ENCODE data around the gene CEP250.

CEP250 gene

DNA sequence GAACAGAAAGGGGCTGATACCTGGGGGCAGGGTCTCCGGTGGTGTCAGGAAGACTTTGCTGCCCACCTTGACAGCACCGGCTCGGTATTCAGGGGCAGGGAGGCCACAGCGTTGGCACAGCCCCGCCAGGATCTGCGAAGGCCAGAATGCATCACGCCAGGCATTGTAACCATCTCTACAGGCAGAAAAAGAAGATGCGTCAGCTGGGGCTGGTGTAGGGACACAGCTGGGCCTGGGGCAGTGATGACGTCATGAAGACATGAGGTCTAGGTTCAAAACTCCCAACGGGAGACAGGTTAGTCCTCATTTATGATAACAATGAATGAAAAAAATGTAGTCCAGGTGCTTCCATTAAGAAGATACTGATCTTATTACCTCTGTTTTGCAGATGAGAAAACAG lies 108.4 kb downstream of the CEP250 start:
- Histone ChIP-seq H3K27ac (ENCODE audit: low read depth, low read length) (no peak overlapping the region), H3K27me3 (ENCODE audit: control insufficient read depth, low read length) (peaks cover 2% of the 10 kb centered on the region; the same call in 1 of the 2 replicates), H3K79me2 (ENCODE audit: control insufficient read depth, low read length) (no peaks in the 10 kb centered on the region), H3F3A (ENCODE audit: control insufficient read depth, insufficient read depth) (no peaks in the 10 kb centered on the region), H3K4me3 (ENCODE audit: low read length) (no peak overlapping the region), H3K4me2 (ENCODE audit: low read length) (no peak overlapping the region), H3K9me3 (ENCODE audit: control insufficient read depth, insufficient read depth, low read length) (no peaks in the 10 kb centered on the region), H4K20me1 (ENCODE audit: control insufficient read depth, insufficient read depth, low read depth, low read length) (no peaks in the 10 kb centered on the region), H3K36me3 (ENCODE audit: control insufficient read depth, low read length) (no peaks in the 10 kb centered on the region), H3K4me1 (ENCODE audit: control insufficient read depth, low read length) (peaks cover 8% of the 10 kb centered on the region; the same call in 1 of the 2 replicates), H3K9me2 (replicated peaks; ENCODE audit: control insufficient read depth, low read length) (no peaks in the 10 kb centered on the region)
- TF ChIP-seq, protein P1, sequence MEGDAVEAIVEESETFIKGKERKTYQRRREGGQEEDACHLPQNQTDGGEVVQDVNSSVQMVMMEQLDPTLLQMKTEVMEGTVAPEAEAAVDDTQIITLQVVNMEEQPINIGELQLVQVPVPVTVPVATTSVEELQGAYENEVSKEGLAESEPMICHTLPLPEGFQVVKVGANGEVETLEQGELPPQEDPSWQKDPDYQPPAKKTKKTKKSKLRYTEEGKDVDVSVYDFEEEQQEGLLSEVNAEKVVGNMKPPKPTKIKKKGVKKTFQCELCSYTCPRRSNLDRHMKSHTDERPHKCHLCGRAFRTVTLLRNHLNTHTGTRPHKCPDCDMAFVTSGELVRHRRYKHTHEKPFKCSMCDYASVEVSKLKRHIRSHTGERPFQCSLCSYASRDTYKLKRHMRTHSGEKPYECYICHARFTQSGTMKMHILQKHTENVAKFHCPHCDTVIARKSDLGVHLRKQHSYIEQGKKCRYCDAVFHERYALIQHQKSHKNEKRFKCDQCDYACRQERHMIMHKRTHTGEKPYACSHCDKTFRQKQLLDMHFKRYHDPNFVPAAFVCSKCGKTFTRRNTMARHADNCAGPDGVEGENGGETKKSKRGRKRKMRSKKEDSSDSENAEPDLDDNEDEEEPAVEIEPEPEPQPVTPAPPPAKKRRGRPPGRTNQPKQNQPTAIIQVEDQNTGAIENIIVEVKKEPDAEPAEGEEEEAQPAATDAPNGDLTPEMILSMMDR (IDR thresholded peaks at IDR 0.05; ENCODE audit: low read depth, low read length, poor library complexity, severe bottlenecking) = no peak
- no peak for TF ChIP-seq EZH2phosphoT487 (IDR thresholded peaks at IDR 0.05; ENCODE audit: borderline replicate concordance, low read length)

GRCh38 chr20:35564905-35565304 lies 109.5 kb downstream of the CEP250 start:
- H3K9me3 ChIP-seq (ENCODE audit: control insufficient read depth, insufficient read depth, low read length) = no peaks in the 10 kb centered on the region
- no peak overlapping the region for H3K4me2 ChIP-seq (ENCODE audit: low read length)
- H3K9me2 ChIP-seq (replicated peaks; ENCODE audit: control insufficient read depth, low read length) = no peaks in the 10 kb centered on the region
- H3F3A ChIP-seq (ENCODE audit: control insufficient read depth, insufficient read depth) = no peaks in the 10 kb centered on the region
- no peaks in the 10 kb centered on the region for H4K20me1 ChIP-seq (ENCODE audit: control insufficient read depth, insufficient read depth, low read depth, low read length)
- H3K4me1 ChIP-seq (ENCODE audit: control insufficient read depth, low read length) = peaks cover 8% of the 10 kb centered on the region; the same call in 1 of the 2 replicates
- TF ChIP-seq EZH2phosphoT487 (IDR thresholded peaks at IDR 0.05; ENCODE audit: borderline replicate concordance, low read length) = no peak
- TF ChIP-seq, protein P1 (IDR thresholded peaks at IDR 0.05; ENCODE audit: low read depth, low read length, poor library complexity, severe bottlenecking) = no peak
- H3K79me2 ChIP-seq (ENCODE audit: control insufficient read depth, low read length) = no peaks in the 10 kb centered on the region
- no peak overlapping the region for H3K27ac ChIP-seq (ENCODE audit: low read depth, low read length)
- peaks cover 2% of the 10 kb centered on the region; the same call in 1 of the 2 replicates for H3K27me3 ChIP-seq (ENCODE audit: control insufficient read depth, low read length)
- H3K36me3 ChIP-seq (ENCODE audit: control insufficient read depth, low read length) = no peaks in the 10 kb centered on the region
- no peak overlapping the region for H3K4me3 ChIP-seq (ENCODE audit: low read length)

GRCh38 chr20:35568645-35569044 lies 113.2 kb downstream of the CEP250 start:
- H3K4me1 ChIP-seq (ENCODE audit: control insufficient read depth, low read length) = no peaks in the 10 kb centered on the region
- peaks cover 2% of the 10 kb centered on the region; the same call in 1 of the 2 replicates for H3K27me3 ChIP-seq (ENCODE audit: control insufficient read depth, low read length)
- H3K36me3 ChIP-seq (ENCODE audit: control insufficient read depth, low read length) = no peaks in the 10 kb centered on the region
- no peaks in the 10 kb centered on the region for H4K20me1 ChIP-seq (ENCODE audit: control insufficient read depth, insufficient read depth, low read depth, low read length)
- no peaks in the 10 kb centered on the region for H3K9me3 ChIP-seq (ENCODE audit: control insufficient read depth, insufficient read depth, low read length)
- TF ChIP-seq, protein P1 (IDR thresholded peaks at IDR 0.05; ENCODE audit: low read depth, low read length, poor library complexity, severe bottlenecking) = peak; percentile 45
- TF ChIP-seq EZH2phosphoT487 (IDR thresholded peaks at IDR 0.05; ENCODE audit: borderline replicate concordance, low read length) = no peak
- no peak overlapping the region for H3K4me2 ChIP-seq (ENCODE audit: low read length)
- H3K27ac ChIP-seq (ENCODE audit: low read depth, low read length) = no peak overlapping the region
- no peaks in the 10 kb centered on the region for H3K79me2 ChIP-seq (ENCODE audit: control insufficient read depth, low read length)
- H3K4me3 ChIP-seq (ENCODE audit: low read length) = no peak overlapping the region
- no peaks in the 10 kb centered on the region for H3F3A ChIP-seq (ENCODE audit: control insufficient read depth, insufficient read depth)
- H3K9me2 ChIP-seq (replicated peaks; ENCODE audit: control insufficient read depth, low read length) = no peaks in the 10 kb centered on the region

Data from DOHH2 (cell line).